ENCODE measurements around the gene ASTE1.

The ASTE1 gene

DNA sequence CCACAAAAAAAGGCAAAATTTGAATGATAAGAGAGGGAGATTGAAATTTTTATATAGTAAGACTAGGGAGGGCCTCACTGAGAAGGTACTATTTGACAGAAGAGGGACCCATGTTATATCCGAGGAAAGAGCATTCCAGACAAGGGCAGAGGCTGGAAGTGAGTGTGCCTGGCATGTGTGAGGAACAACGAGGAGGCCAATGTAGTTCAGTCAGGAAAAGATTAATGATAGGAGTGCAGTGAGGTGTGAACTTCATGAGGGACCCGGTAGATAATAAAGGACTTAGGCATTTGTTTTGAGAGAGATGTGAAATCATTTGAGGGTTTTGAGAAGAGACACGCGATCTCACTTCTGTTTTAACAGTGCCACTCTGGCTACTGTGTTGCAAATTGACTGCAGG lies 36.3 kb downstream of the ASTE1 start:
- no peak for TF ChIP-seq GATA2 (IDR thresholded peaks at IDR 0.05; ENCODE audit: low read depth, low read length)
- TF ChIP-seq GATA3 (IDR thresholded peaks at IDR 0.05; ENCODE audit: low read depth, low read length) = no peak

DNA sequence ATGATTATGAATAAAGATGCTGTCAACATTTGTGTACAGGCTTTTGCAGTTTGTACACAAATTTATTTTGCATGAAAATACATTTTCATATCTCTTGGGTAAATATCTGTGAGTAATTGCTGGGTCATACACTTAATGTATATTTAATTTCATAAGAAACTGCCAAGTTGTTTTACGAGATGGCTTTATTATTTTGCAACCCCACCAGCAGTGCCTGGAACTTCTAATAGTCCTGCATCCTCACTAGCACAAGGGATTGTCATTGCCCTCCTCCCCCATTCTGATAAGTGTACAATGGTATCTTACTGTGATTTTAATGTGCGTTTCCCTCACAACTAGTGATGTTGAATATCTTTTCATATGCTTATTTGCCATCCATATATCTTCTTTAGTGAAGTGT lies 45.2 kb downstream of the ASTE1 start:
- TF ChIP-seq GATA2 (IDR thresholded peaks at IDR 0.05; ENCODE audit: low read depth, low read length) (no peak), GATA3 (IDR thresholded peaks at IDR 0.05; ENCODE audit: low read depth, low read length) (no peak)

DNA sequence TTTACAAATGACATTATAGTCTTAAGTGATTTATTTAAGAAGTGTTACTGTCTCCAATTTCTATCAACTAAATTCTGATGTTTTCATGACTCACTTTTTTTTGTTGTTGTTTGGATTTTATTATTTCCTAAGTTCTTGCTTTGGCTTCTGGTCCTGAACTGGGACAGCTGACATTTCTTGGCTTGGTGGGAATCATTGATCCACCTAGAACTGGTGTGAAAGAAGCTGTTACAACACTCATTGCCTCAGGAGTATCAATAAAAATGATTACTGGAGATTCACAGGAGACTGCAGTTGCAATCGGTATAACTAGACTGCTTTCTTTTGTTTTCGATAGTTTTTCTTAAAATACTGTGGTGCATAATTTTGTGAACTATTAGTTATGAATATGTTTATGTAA lies 47.5 kb downstream of the ASTE1 start:
- TF ChIP-seq GATA3 (IDR thresholded peaks at IDR 0.05; ENCODE audit: low read depth, low read length) (no peak), GATA2 (IDR thresholded peaks at IDR 0.05; ENCODE audit: low read depth, low read length) (no peak)

GRCh38 chr3:130976706-130977105 lies 49.9 kb downstream of the ASTE1 start:
- TF ChIP-seq GATA2 (IDR thresholded peaks at IDR 0.05; ENCODE audit: low read depth, low read length) (no peak), GATA3 (IDR thresholded peaks at IDR 0.05; ENCODE audit: low read depth, low read length) (no peak)

- TF ChIP-seq GATA3 (IDR thresholded peaks at IDR 0.05; ENCODE audit: low read depth, low read length) (no peak), GATA2 (IDR thresholded peaks at IDR 0.05; ENCODE audit: low read depth, low read length) (no peak)
These were observed 51.4 kb downstream of the ASTE1 start for GRCh38 chr3:130975251-130975650.

DNA sequence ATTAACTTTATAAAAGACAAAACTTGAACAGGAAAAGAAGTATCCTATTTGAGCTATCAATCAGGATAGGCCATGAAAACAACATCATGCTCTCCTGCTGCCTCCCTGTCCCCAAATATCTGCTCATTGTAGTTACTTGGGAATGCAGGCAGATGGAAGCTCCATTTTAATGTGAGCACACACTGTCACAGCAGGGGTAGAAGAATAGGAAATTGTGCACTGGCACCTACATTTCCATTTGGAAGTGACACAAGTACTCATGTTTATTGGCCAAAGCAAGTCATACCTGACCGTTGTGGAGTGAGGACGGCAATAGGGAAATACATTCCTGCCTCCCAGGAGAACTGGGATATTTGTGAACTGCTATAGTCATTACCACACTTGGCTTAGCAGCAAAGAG lies 52.4 kb downstream of the ASTE1 start:
- TF ChIP-seq GATA2 (IDR thresholded peaks at IDR 0.05; ENCODE audit: low read depth, low read length) (no peak), GATA3 (IDR thresholded peaks at IDR 0.05; ENCODE audit: low read depth, low read length) (no peak)

- no peak for TF ChIP-seq GATA3 (IDR thresholded peaks at IDR 0.05; ENCODE audit: low read depth, low read length)
- TF ChIP-seq GATA2 (IDR thresholded peaks at IDR 0.05; ENCODE audit: low read depth, low read length) = no peak
These were observed 53.2 kb downstream of the ASTE1 start for GRCh38 chr3:130973406-130973805.

GRCh38 chr3:130971208-130971607 lies 55.4 kb downstream of the ASTE1 start:
- TF ChIP-seq GATA2 (IDR thresholded peaks at IDR 0.05; ENCODE audit: low read depth, low read length) (no peak), GATA3 (IDR thresholded peaks at IDR 0.05; ENCODE audit: low read depth, low read length) (no peak)

DNA sequence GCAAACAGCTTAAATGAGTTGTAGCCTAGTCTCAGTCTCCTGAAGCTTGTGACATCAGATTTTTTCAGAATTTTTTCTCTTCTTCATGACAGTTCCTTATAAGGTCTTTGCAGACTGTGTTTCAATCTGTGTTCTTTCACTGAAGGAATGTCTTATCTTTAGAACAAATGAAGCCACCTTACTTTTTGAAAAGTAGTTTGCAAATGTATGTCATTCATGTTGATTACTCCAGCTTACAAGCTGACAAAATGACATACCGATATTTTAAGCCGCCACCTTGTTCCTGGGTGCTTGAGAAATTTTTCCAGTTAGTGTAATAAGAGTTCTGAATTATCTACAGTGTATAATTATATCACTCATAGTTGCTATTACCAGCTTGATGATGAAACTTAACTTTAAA lies 57.0 kb downstream of the ASTE1 start:
- TF ChIP-seq GATA2 (IDR thresholded peaks at IDR 0.05; ENCODE audit: low read depth, low read length) (no peak), GATA3 (IDR thresholded peaks at IDR 0.05; ENCODE audit: low read depth, low read length) (no peak)

DNA sequence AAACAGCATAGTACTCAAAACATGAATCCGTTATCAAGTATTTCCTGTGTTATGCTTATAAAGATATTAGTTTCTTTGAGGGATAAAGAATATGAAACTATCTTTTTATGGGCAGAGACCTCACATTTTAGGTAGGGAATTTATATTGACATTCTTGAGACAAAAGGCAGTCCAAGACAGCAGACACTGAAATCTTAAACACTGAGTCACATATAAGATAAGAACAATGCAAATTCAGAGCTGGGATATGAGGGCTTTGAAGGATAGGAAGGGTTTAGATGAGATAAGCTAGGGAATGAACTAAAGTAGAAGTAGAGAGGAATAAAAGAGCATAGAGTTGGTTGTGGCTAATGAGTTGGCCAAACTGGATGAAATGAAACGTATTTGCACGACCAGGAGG lies 58.4 kb downstream of the ASTE1 start:
- TF ChIP-seq GATA3 (IDR thresholded peaks at IDR 0.05; ENCODE audit: low read depth, low read length) (no peak), GATA2 (IDR thresholded peaks at IDR 0.05; ENCODE audit: low read depth, low read length) (no peak)

DNA sequence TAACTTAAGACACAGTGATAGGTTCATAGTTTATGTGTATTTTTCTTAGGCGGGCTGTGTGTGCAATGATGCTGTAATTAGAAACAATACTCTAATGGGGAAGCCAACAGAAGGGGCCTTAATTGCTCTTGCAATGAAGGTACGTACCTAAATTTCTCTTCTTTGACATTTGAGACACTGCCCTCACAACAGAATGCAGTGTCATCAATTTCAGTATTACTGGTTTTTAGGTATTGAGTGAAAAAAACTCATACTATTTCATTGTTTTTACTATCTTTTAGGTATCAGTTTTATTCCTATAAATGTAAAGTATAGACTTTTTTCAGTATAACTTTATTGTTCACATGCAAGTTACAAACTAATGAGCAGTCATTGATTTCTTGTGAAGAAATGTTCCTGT lies 59.3 kb downstream of the ASTE1 start:
- TF ChIP-seq GATA3 (IDR thresholded peaks at IDR 0.05; ENCODE audit: low read depth, low read length) (no peak), GATA2 (IDR thresholded peaks at IDR 0.05; ENCODE audit: low read depth, low read length) (no peak)

DNA sequence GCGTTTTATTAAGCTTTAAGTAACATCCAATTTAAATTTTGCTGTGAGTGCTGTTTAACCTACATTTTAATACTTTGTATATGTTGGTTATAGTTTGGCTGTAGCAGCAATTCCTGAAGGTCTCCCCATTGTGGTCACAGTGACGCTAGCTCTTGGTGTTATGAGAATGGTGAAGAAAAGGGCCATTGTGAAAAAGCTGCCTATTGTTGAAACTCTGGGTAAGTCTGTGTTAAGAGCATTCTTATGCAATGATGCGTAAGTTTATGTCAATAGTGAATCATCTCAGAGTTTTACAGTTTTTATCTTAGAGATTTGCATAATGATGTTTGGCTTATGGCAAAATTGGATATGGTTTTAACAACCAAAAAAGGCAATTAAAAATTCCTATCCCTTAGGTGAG lies 62.7 kb downstream of the ASTE1 start:
- no peak for TF ChIP-seq GATA3 (IDR thresholded peaks at IDR 0.05; ENCODE audit: low read depth, low read length)
- TF ChIP-seq GATA2 (IDR thresholded peaks at IDR 0.05; ENCODE audit: low read depth, low read length) = no peak

Measured in SH-SY5Y (cell line).